Thyroid gland (tissue), 4 donors: ENCODE results near the gene SPAAR. TPM values are rescaled to one million over a fixed set of nuclear protein-coding genes. Genes with fewer than 3 reads are reported as not detected.

Source experiments
- DNase-seq, 2 donors: peaks; one replicate each; pipeline ENCODE4 v3.0.0-alpha.2; 2019
- H3K27ac ChIP-seq, 3 donors: fragments of 200-600 bp; sonication (generic); 1 replicate in 2 of 3; 2 replicates in 1 of 3; pipeline ENCODE4 v1.5.1; 2016 to 2019; ENCODE audit warnings: mild to moderate bottlenecking in 1 of 3, moderate library complexity in 1 of 3
- H3K27me3 ChIP-seq: fragments of 200-600 bp; sonication (generic); one replicate; pipeline ENCODE4 v1.5.1; 2019
- H3K36me3 ChIP-seq, 2 donors: fragments of 200-600 bp; sonication (generic); one replicate each; pipeline ENCODE4 v1.5.1; 2016 to 2019
- H3K4me1 ChIP-seq, 2 donors: fragments of 200-600 bp; sonication (generic); one replicate each; pipeline ENCODE4 v1.5.1; 2017 to 2019
- H3K4me3 ChIP-seq, 3 donors: fragments of 200-600 bp; sonication (generic); replicated peaks in 1 of 3; 1 replicate in 2 of 3; 2 replicates in 1 of 3; pipeline ENCODE4 v1.5.1; 2016; ENCODE audit warnings: mild to moderate bottlenecking in 1 of 3
- H3K9me3 ChIP-seq: fragments of 200-600 bp; sonication (generic); one replicate; pipeline ENCODE4 v1.5.1; 2017
- POLR2A ChIP-seq, 2 donors: fragments of 450-650 bp; IDR thresholded peaks; one replicate each; pipeline ENCODE4 v1.6.1; 2017; ENCODE audit warnings: antibody characterized with exemption in 2 of 2, mild to moderate bottlenecking in 2 of 2, moderate library complexity in 1 of 2
- WGBS, 2 donors: methylation state at CpG; one replicate each; pipeline ENCODE4 v1.1.5; 2017; 5-methylcytosine and 5-hydroxymethylcytosine counted together
- intact Hi-C: fragments of 100-400 bp; cut with DNase I; formaldehyde crosslinking; loops from one replicate; pipeline ENCODE4 v1.15.1; 2023
- total RNA-seq, 4 donors: library from RNA; depleted of rRNA; stranded (reverse); fragments of >200 nt; gene quantifications; one replicate each; pipeline ENCODE4 v1.2.3, GENCODE V29; 2016
- TF ChIP-seq, protein P1 (sequence below), 6 experiments: fragments of 200-600 bp in 3 of 6; fragments of 450-650 bp in 3 of 6; sonication (generic) in 3 of 6; IDR thresholded peaks; one replicate each; pipeline ENCODE4 v1.5.1; 2016 to 2019; ENCODE audit warnings: antibody characterized with exemption in 6 of 6, mild to moderate bottlenecking in 2 of 6, inconsistent platforms in 1 of 6, moderate library complexity in 1 of 6

The SPAAR gene
- total RNA-seq, 4 donors from 2014 or later: 2.1 to 8.1 (median 3.6) TPM

DNA sequence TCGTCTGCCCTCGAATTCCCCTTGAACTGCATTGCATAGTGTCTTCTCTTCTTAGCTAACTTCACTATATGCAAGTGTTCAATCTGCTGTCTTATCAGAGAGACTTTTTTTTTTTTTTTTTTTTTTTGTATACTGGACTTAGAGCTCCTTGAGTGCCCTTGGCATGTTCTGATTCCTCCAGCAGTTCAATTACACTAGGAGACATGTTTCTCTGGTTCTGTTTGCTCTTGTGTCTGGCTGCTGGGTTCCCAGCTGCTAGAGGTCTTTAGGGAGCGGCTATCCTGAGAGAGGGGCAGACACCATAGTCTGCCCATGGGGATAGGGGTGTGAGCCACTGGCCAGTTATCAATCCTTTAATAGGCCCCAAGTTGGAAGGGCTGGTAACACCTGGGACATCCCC lies 35.6 kb downstream of the SPAAR start:
- intact Hi-C loops: loop anchor here (5.0 kb wide), 1 partner anchor 38 kb away; the partner anchor contains the start of genes HRCT1 and SPAAR
- Histone ChIP-seq H3K27me3 (no peaks in the 10 kb centered on the region), H3K9me3 (no peaks in the 10 kb centered on the region), H3K27ac (peak overlapping the region in 2 of 3 donors; percentile 45 to 59), H3K4me3 (no peak overlapping the region), H3K4me1 (peaks cover 14 to 46% of the 10 kb centered on the region in 2 donors), H3K36me3 (no peaks in the 10 kb centered on the region)
- TF ChIP-seq POLR2A (IDR thresholded peaks at IDR 0.05): no peak
- TF ChIP-seq, protein P1, sequence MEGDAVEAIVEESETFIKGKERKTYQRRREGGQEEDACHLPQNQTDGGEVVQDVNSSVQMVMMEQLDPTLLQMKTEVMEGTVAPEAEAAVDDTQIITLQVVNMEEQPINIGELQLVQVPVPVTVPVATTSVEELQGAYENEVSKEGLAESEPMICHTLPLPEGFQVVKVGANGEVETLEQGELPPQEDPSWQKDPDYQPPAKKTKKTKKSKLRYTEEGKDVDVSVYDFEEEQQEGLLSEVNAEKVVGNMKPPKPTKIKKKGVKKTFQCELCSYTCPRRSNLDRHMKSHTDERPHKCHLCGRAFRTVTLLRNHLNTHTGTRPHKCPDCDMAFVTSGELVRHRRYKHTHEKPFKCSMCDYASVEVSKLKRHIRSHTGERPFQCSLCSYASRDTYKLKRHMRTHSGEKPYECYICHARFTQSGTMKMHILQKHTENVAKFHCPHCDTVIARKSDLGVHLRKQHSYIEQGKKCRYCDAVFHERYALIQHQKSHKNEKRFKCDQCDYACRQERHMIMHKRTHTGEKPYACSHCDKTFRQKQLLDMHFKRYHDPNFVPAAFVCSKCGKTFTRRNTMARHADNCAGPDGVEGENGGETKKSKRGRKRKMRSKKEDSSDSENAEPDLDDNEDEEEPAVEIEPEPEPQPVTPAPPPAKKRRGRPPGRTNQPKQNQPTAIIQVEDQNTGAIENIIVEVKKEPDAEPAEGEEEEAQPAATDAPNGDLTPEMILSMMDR (IDR thresholded peaks at IDR 0.05): no peak
- 92 to 93% methylated on average over 3 of the region's 3 CpGs for WGBS, 2 donors
- DNase-seq: no peak

DNA sequence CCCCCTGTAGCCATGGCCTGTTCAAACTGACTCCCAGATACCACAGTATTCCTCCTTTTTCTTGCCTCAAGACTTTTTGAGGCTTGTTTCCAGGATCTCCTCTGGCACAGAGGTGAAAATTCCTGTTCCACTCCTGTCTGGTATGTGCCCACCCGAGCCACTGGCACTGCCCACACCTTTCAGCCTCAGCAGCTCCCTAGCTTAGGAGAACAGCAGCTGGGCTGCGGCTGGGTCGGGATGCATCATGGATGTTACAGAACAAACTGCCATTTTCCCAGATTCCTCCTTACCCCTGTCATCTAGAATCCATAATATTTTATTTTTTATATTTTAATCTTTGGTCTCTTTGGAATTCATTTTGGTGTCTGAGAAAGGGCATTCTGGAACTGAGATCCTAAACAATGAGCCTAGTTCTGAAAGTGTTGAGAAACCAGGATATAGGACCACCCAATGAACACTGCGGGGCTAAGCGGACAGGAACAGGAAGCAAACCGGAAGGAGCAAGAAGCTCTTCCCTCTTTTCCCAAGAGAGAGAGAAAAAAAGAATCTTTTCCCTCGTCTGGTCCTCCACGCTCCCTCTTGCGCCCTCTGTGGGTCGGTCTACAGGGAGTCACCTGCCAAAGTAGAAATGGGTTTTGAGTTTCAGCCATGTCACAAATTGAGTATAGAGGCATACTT lies 36.2 kb downstream of the SPAAR start:
- WGBS, 2 donors: 27 to 28% methylated on average over 10 of the region's 10 CpGs
- TF ChIP-seq, protein P1 (IDR thresholded peaks at IDR 0.05): peak; percentile 54 to 93 (median 80)
- TF ChIP-seq POLR2A (IDR thresholded peaks at IDR 0.05): no peak
- intact Hi-C loops: no loop called here
- H3K4me1 ChIP-seq: peaks cover 14 to 44% of the 10 kb centered on the region in 2 donors
- no peaks in the 10 kb centered on the region for H3K9me3 ChIP-seq
- no peak overlapping the region for H3K4me3 ChIP-seq
- peak overlapping the region; percentile 2 to 59 (median 45) for H3K27ac ChIP-seq
- DNase-seq: peak; percentile 82 to 90
- no peaks in the 10 kb centered on the region for H3K36me3 ChIP-seq
- no peaks in the 10 kb centered on the region for H3K27me3 ChIP-seq

DNA sequence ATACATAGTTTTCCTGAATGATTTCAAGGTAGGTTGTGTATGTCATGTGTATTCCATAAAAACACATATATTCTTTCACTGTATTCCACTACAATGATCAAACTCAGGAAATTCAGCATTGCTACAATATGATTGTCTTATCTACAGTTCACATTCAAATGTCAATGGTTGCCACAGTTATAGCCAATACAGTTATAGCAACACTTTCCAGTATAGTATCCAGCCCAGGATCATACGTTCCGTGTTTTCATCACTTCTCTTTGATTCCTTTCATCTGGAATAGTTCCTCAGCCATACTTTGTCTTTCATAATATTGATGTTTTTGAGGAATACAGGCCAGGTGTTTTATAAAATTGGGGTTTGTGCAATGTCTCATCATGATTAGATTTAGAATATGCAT lies 39.2 kb downstream of the SPAAR start:
- intact Hi-C loops: no loop called here
- Histone ChIP-seq H3K36me3 (no peaks in the 10 kb centered on the region), H3K27ac (peak overlapping the region in 1 of 3 donors; percentile 12), H3K4me3 (no peak overlapping the region), H3K4me1 (peaks cover 8 to 26% of the 10 kb centered on the region in 2 donors), H3K27me3 (no peaks in the 10 kb centered on the region), H3K9me3 (no peaks in the 10 kb centered on the region)
- WGBS, 2 donors: 91 to 93% methylated on average over 2 of the region's 2 CpGs
- TF ChIP-seq, protein P1 (IDR thresholded peaks at IDR 0.05): no peak
- TF ChIP-seq POLR2A (IDR thresholded peaks at IDR 0.05): no peak
- DNase-seq: no peak

GRCh38 chr9:35948901-35949318 lies 39.6 kb downstream of the SPAAR start:
- TF ChIP-seq, protein P1 (IDR thresholded peaks at IDR 0.05): no peak
- TF ChIP-seq POLR2A (IDR thresholded peaks at IDR 0.05): no peak
- Histone ChIP-seq H3K4me1 (peaks cover 8 to 21% of the 10 kb centered on the region in 2 donors), H3K27me3 (no peaks in the 10 kb centered on the region), H3K9me3 (no peaks in the 10 kb centered on the region), H3K27ac (peak overlapping the region in 2 of 3 donors; percentile 12 to 15), H3K36me3 (no peaks in the 10 kb centered on the region), H3K4me3 (no peak overlapping the region)
- peak in 1 of 2 donors; percentile 27 for DNase-seq
- WGBS, 2 donors: 58 to 63% methylated on average over 2 of the region's 2 CpGs
- intact Hi-C loops: no loop called here

- Histone ChIP-seq H3K27ac (no peak overlapping the region), H3K27me3 (no peaks in the 10 kb centered on the region), H3K4me3 (no peak overlapping the region), H3K36me3 (no peaks in the 10 kb centered on the region), H3K9me3 (no peaks in the 10 kb centered on the region), H3K4me1 (peaks cover 0 to 7% of the 10 kb centered on the region in 2 donors)
- 67 to 70% methylated on average over 6 of the region's 6 CpGs for WGBS, 2 donors
- no peak for DNase-seq
- TF ChIP-seq, protein P1 (IDR thresholded peaks at IDR 0.05): no peak
- no peak for TF ChIP-seq POLR2A (IDR thresholded peaks at IDR 0.05)
- intact Hi-C loops: loop anchor here (10.0 kb wide), 1 partner anchor 213 kb away; the partner anchor contains the start of gene CCIN
These were observed 42.4 kb downstream of the SPAAR start for GRCh38 chr9:35951736-35952135.
